Sigmoid colon (tissue), 7 donors: Measurements from ENCODE around the gene HOXB9. TPM values are rescaled to one million over a fixed set of nuclear protein-coding genes. Genes with fewer than 3 reads are reported as not detected.

ENCODE experiments used
- DNase-seq: peaks from one replicate; pipeline ENCODE4 v3.0.0-alpha.2; 2019
- H3K27ac ChIP-seq, 4 donors: fragments of 200-600 bp; sonication (generic); one replicate each; pipeline ENCODE4 v1.5.1; 2016 to 2019; ENCODE audit warnings: mild to moderate bottlenecking in 1 of 4
- H3K27me3 ChIP-seq, 3 donors: fragments of 200-600 bp; sonication (generic); one replicate each; pipeline ENCODE4 v1.5.1; 2019; ENCODE audit warnings: mild to moderate bottlenecking in 1 of 3
- H3K36me3 ChIP-seq, 4 donors: fragments of 200-600 bp; sonication (generic); one replicate each; pipeline ENCODE4 v1.5.1; 2016 to 2019
- H3K4me1 ChIP-seq, 4 donors: fragments of 200-600 bp; sonication (generic); one replicate each; pipeline ENCODE4 v1.5.1; 2017 to 2019
- H3K4me3 ChIP-seq, 4 donors: fragments of 200-600 bp; sonication (generic); one replicate each; pipeline ENCODE4 v1.5.1; 2017 to 2019; ENCODE audit warnings: mild to moderate bottlenecking in 2 of 4, moderate library complexity in 1 of 4
- H3K9me3 ChIP-seq, 4 donors: fragments of 200-600 bp in 3 of 4; sonication (generic) in 3 of 4; one replicate each; pipeline versions ENCODE4 v1.5.1 to v1.6.1; 2013 to 2019
- CTCF ChIP-seq, 4 experiments: fragments of 450-650 bp in 3 of 4; fragments of 200-600 bp in 1 of 4; IDR thresholded peaks; one replicate each; pipeline ENCODE4 v1.5.1; 2016 to 2019; ENCODE audit warnings: antibody characterized with exemption in 4 of 4, mild to moderate bottlenecking in 3 of 4, moderate library complexity in 2 of 4
- EP300 ChIP-seq, 4 donors: sonication (generic); formaldehyde crosslinking; IDR thresholded peaks; one replicate each; pipeline ENCODE4 v1.6.1; 2017; ENCODE audit warnings: antibody characterized with exemption in 4 of 4
- POLR2A ChIP-seq, 2 donors: fragments of 450-650 bp; IDR thresholded peaks; one replicate each; pipeline ENCODE4 v1.6.1; 2016; ENCODE audit warnings: antibody characterized with exemption in 2 of 2, mild to moderate bottlenecking in 2 of 2, moderate library complexity in 2 of 2
- POLR2AphosphoS5 ChIP-seq, 4 donors: sonication (generic); formaldehyde crosslinking; IDR thresholded peaks; one replicate each; pipeline ENCODE4 v1.6.1; 2017; ENCODE audit warnings: antibody characterized with exemption in 4 of 4
- WGBS, 2 donors: extraction: QIAGEN DNeasy Blood & Tissue Kit; methylation state at CpG; one replicate each; pipeline ENCODE4 v1.1.7; 2013; 5-methylcytosine and 5-hydroxymethylcytosine counted together
- intact Hi-C: fragments of 100-400 bp; cut with DNase I; formaldehyde crosslinking; loops from one replicate; pipeline ENCODE4 v1.15.1; 2023
- polyA plus RNA-seq, 3 donors: library from polyadenylated mRNA; stranded (reverse); fragments of 200-250 nt; gene quantifications; one replicate each; pipeline ENCODE4 v1.2.3, GENCODE V29; 2013
- total RNA-seq, 4 donors: library from RNA; depleted of rRNA; stranded (reverse); fragments of >200 nt; gene quantifications; one replicate each; pipeline ENCODE4 v1.1.0, GENCODE V29; 2016
- donor health status: healthy with polysubstance abuse.
- donor health status: Bipolar disorder and iron deficiency.
- donor health status: healthy.

Gene HOXB9
- total and polyA plus RNA-seq, 7 donors: 0.28 to 52.1 (median 18.0) TPM; not detected in 3

GRCh38 chr17:48617471-48618255 lies 8.5 kb downstream of the HOXB9 start:
- Histone ChIP-seq H3K27me3 (peaks cover 83 to 100% (median 96%) of the 10 kb centered on the region in 3 donors), H3K4me3 (no peak overlapping the region), H3K27ac (no peak overlapping the region), H3K36me3 (no peaks in the 10 kb centered on the region), H3K4me1 (peaks cover 0 to 39% (median 33%) of the 10 kb centered on the region in 4 donors), H3K9me3 (no peaks in the 10 kb centered on the region)
- intact Hi-C loops: loop anchor here (1.0 to 10.0 kb wide), 6 partner anchors 100 to 593 kb away; partner anchors contain the start of gene IGF2BP1
- TF ChIP-seq EP300 (IDR thresholded peaks at IDR 0.05) (no peak), POLR2AphosphoS5 (IDR thresholded peaks at IDR 0.05) (peak in 1 of 4 donors; percentile 49), POLR2A (IDR thresholded peaks at IDR 0.05) (no peak), CTCF (IDR thresholded peaks at IDR 0.05) (no peak)
- DNase-seq: no peak
- 4 to 12% methylated on average over 43 of the region's 43 CpGs for WGBS, 2 donors

- TF ChIP-seq POLR2AphosphoS5 (IDR thresholded peaks at IDR 0.05) (peak in 2 of 4 donors; percentile 16 to 41), EP300 (IDR thresholded peaks at IDR 0.05) (no peak), POLR2A (IDR thresholded peaks at IDR 0.05) (no peak)
- Histone ChIP-seq H3K27ac (no peak overlapping the region), H3K9me3 (no peaks in the 10 kb centered on the region), H3K27me3 (peaks cover 83 to 100% (median 96%) of the 10 kb centered on the region in 3 donors), H3K36me3 (no peaks in the 10 kb centered on the region), H3K4me3 (no peak overlapping the region), H3K4me1 (peaks cover 0 to 46% (median 40%) of the 10 kb centered on the region in 4 donors)
- 16 to 44% methylated on average over 15 of the region's 15 CpGs for WGBS, 2 donors
- no peak for DNase-seq
- intact Hi-C loops: loop anchor here (5.0 to 10.0 kb wide), 4 partner anchors 100 to 592 kb away; partner anchors contain the start of gene IGF2BP1
These were observed 9.3 kb downstream of the HOXB9 start for GRCh38 chr17:48616717-48617470.

- intact Hi-C loops: loop anchor here (5.0 to 10.0 kb wide), 4 partner anchors 101 to 591 kb away; partner anchors contain the start of gene IGF2BP1
- Histone ChIP-seq H3K4me3 (no peak overlapping the region), H3K27me3 (peaks cover 83 to 100% (median 96%) of the 10 kb centered on the region in 3 donors), H3K4me1 (peaks cover 0 to 54% (median 47%) of the 10 kb centered on the region in 4 donors), H3K36me3 (no peaks in the 10 kb centered on the region), H3K27ac (no peak overlapping the region), H3K9me3 (no peaks in the 10 kb centered on the region)
- no peak for DNase-seq
- WGBS, 2 donors: 19 to 39% methylated on average over 17 of the region's 17 CpGs
- TF ChIP-seq CTCF (IDR thresholded peaks at IDR 0.05): no peak
- no peak for TF ChIP-seq POLR2A (IDR thresholded peaks at IDR 0.05)
- no peak for TF ChIP-seq EP300 (IDR thresholded peaks at IDR 0.05)
- no peak for TF ChIP-seq POLR2AphosphoS5 (IDR thresholded peaks at IDR 0.05)
These were observed 10.0 kb downstream of the HOXB9 start for GRCh38 chr17:48615963-48616716.

GRCh38 chr17:48615047-48615962 lies 10.9 kb downstream of the HOXB9 start, which contains the start of gene HOXB8:
HOXB8 (minus strand) TSS chr17:48615292; CDS start chr17:48614704, 588 bp downstream.
- intact Hi-C loops: loop anchor here (5.0 to 10.0 kb wide), 4 partner anchors 102 to 591 kb away; partner anchors contain the start of gene IGF2BP1
- no peak for DNase-seq
- Histone ChIP-seq H3K36me3 (no peaks in the 10 kb centered on the region), H3K27ac (no peak within 1 kb of the TSS), H3K4me1 (peaks cover 0 to 62% (median 52%) of the 10 kb centered on the region in 4 donors), H3K27me3 (peaks cover 77 to 100% (median 88%) of the 10 kb centered on the region in 3 donors), H3K9me3 (no peaks in the 10 kb centered on the region), H3K4me3 (peak within 1 kb of the TSS in 3 of 4 donors; percentile 7 to 59 (median 41))
- no peak for TF ChIP-seq POLR2A (IDR thresholded peaks at IDR 0.05)
- peak in 3 of 4 donors; percentile 11 to 48 (median 41) for TF ChIP-seq POLR2AphosphoS5 (IDR thresholded peaks at IDR 0.05)
- WGBS, 2 donors: 6 to 11% methylated on average over 41 of the region's 41 CpGs
